Neuronal stem cell (in vitro differentiated cells): ENCODE results near the gene RAI14.

Experiments
- DNase-seq: peaks from one replicate; pipeline ENCODE4 v3.0.0-alpha.2; 2013; ENCODE audit warnings: low spot score
- H2AFZ ChIP-seq: one replicate; pipeline ENCODE4 v1.6.1; 2013; ENCODE audit warnings: mild to moderate bottlenecking, low read length, inconsistent platforms
- H2AK5ac ChIP-seq: 2 replicates; pipeline ENCODE4 v1.6.1; 2013; ENCODE audit warnings: low read depth, mild to moderate bottlenecking, inconsistent platforms, low read length, moderate library complexity, mixed read lengths
- H2BK120ac ChIP-seq: 2 replicates; pipeline ENCODE4 v1.6.1; 2013; ENCODE audit warnings: low read depth, mild to moderate bottlenecking, inconsistent platforms, low read length, moderate library complexity, mixed read lengths
- H2BK12ac ChIP-seq: one replicate; pipeline ENCODE4 v1.6.1; 2013; ENCODE audit warnings: low read length, inconsistent platforms
- H2BK15ac ChIP-seq: 2 replicates; pipeline ENCODE4 v1.6.1; 2013; ENCODE audit warnings: mild to moderate bottlenecking, low read length, inconsistent platforms, mixed read lengths
- H2BK5ac ChIP-seq: one replicate; pipeline ENCODE4 v1.6.1; 2013; ENCODE audit warnings: inconsistent platforms, mild to moderate bottlenecking, low read length, moderate library complexity
- H3K14ac ChIP-seq: one replicate; pipeline ENCODE4 v1.6.1; 2013; ENCODE audit warnings: low read length, inconsistent platforms
- H3K18ac ChIP-seq: 2 replicates; pipeline ENCODE4 v1.6.1; 2013; ENCODE audit warnings: low read length, inconsistent platforms
- H3K23ac ChIP-seq: 2 replicates; pipeline ENCODE4 v1.6.1; 2013; ENCODE audit warnings: low read depth, mild to moderate bottlenecking, mixed read lengths, low read length, inconsistent platforms; ENCODE audit not compliant: poor library complexity
- H3K27ac ChIP-seq: replicated peaks from 3 replicates; pipeline ENCODE4 v1.5.1; 2013; ENCODE audit warnings: low read length, inconsistent platforms
- H3K27me3 ChIP-seq, 3 experiments: 2 replicates each; pipeline ENCODE4 v1.6.1; 2013; ENCODE audit warnings: low read length in 3 of 3, mild to moderate bottlenecking in 2 of 3, inconsistent platforms in 1 of 3, low read depth in 1 of 3, mixed read lengths in 1 of 3, moderate library complexity in 1 of 3; ENCODE audit not compliant: control insufficient read depth in 3 of 3, insufficient read depth in 3 of 3
- H3K36me3 ChIP-seq, 2 donors: replicated peaks in 1 of 2; 2 replicates each; pipeline ENCODE4 v1.6.1; 2013; ENCODE audit warnings: low read length in 2 of 2; ENCODE audit not compliant: control insufficient read depth in 2 of 2, insufficient read depth in 2 of 2
- H3K4ac ChIP-seq: 2 replicates; pipeline ENCODE4 v1.6.1; 2013; ENCODE audit warnings: inconsistent platforms, mild to moderate bottlenecking, low read length, moderate library complexity
- H3K4me1 ChIP-seq, 2 donors: 1 replicate in 1 of 2; 2 replicates in 1 of 2; pipeline ENCODE4 v1.6.1; 2013; ENCODE audit warnings: low read length in 2 of 2, low read depth in 1 of 2; ENCODE audit not compliant: control insufficient read depth in 2 of 2, insufficient read depth in 1 of 2
- H3K4me2 ChIP-seq: one replicate; pipeline ENCODE4 v1.6.1; 2013; ENCODE audit warnings: mild to moderate bottlenecking, low read length, inconsistent platforms; ENCODE audit not compliant: insufficient read depth, poor library complexity, severe bottlenecking
- H3K4me3 ChIP-seq, 2 donors: 2 replicates each; pipeline ENCODE4 v1.5.1; 2013; ENCODE audit warnings: low read length in 2 of 2, mild to moderate bottlenecking in 2 of 2, inconsistent platforms in 1 of 2, moderate library complexity in 1 of 2
- H3K79me1 ChIP-seq: one replicate; pipeline ENCODE4 v1.6.1; 2013; ENCODE audit warnings: low read depth, mild to moderate bottlenecking, inconsistent platforms, low read length, moderate library complexity
- H3K9ac ChIP-seq: one replicate; pipeline ENCODE4 v1.6.1; 2013; ENCODE audit warnings: mild to moderate bottlenecking, low read depth, low read length, inconsistent platforms; ENCODE audit not compliant: poor library complexity
- H3K9me3 ChIP-seq, 2 donors: replicated peaks in 1 of 2; 2 replicates each; pipeline versions ENCODE3 to v1.6.1; 2013; ENCODE audit warnings: low read length in 2 of 2, mild to moderate bottlenecking in 2 of 2, inconsistent platforms in 1 of 2, low read depth in 1 of 2, mixed read lengths in 1 of 2, moderate library complexity in 1 of 2; ENCODE audit not compliant: control insufficient read depth in 2 of 2, insufficient read depth in 1 of 2
- H4K8ac ChIP-seq: one replicate; pipeline ENCODE4 v1.6.1; 2013; ENCODE audit warnings: low read depth, mild to moderate bottlenecking, inconsistent platforms, low read length, moderate library complexity
- H4K91ac ChIP-seq: one replicate; pipeline ENCODE4 v1.6.1; 2013; ENCODE audit warnings: low read length, low read depth, mild to moderate bottlenecking, inconsistent platforms; ENCODE audit not compliant: poor library complexity
- WGBS, 2 donors: extraction: QIAGEN DNeasy Blood & Tissue Kit; methylation state at CpG; one replicate each; pipeline ENCODE4 v1.1.7; 2013; ENCODE audit warnings: missing lambda C conversion rate in 2 of 2, mixed read lengths in 1 of 2; ENCODE audit not compliant: insufficient read length in 2 of 2, insufficient replicate concordance in 1 of 2; ENCODE audit errors: extremely low coverage in 2 of 2; 5-methylcytosine and 5-hydroxymethylcytosine counted together

Gene RAI14

GRCh38 chr5:34625246-34625645 is 30.9 kb upstream of the RAI14 start:
- no peak overlapping the region for H2AFZ ChIP-seq
- no peak overlapping the region for H3K18ac ChIP-seq
- no peak overlapping the region for H4K8ac ChIP-seq
- no peaks in the 10 kb centered on the region for H3K27me3 ChIP-seq
- no peak overlapping the region for H3K9ac ChIP-seq
- H2BK15ac ChIP-seq = no peak overlapping the region
- no peak overlapping the region for H4K91ac ChIP-seq
- H3K4me3 ChIP-seq = no peak overlapping the region
- H3K79me1 ChIP-seq = no peaks in the 10 kb centered on the region
- H3K9me3 ChIP-seq = no peaks in the 10 kb centered on the region
- WGBS, 2 donors = no CpG with 5 or more reads among the region's 1 CpG
- H2BK5ac ChIP-seq = no peak overlapping the region
- H3K4ac ChIP-seq = no peak overlapping the region
- H2AK5ac ChIP-seq = no peak overlapping the region
- DNase-seq = no peak
- no peak overlapping the region for H3K14ac ChIP-seq
- H3K27ac ChIP-seq = no peak overlapping the region
- no peak overlapping the region for H2BK12ac ChIP-seq
- no peaks in the 10 kb centered on the region for H3K36me3 ChIP-seq
- peaks cover 0 to 15% of the 10 kb centered on the region in 2 donors for H3K4me1 ChIP-seq
- H2BK120ac ChIP-seq = no peak overlapping the region
- H3K23ac ChIP-seq = no peak overlapping the region
- no peak overlapping the region for H3K4me2 ChIP-seq

GRCh38 chr5:34626036-34626435 is 30.1 kb upstream of the RAI14 start:
- H2AK5ac ChIP-seq = no peak overlapping the region
- H3K27me3 ChIP-seq = no peaks in the 10 kb centered on the region
- H2BK5ac ChIP-seq = no peak overlapping the region
- DNase-seq = no peak
- H3K23ac ChIP-seq = no peak overlapping the region
- H3K4me1 ChIP-seq = peaks cover 0 to 14% of the 10 kb centered on the region in 2 donors
- H3K4ac ChIP-seq = no peak overlapping the region
- no peak overlapping the region for H2BK120ac ChIP-seq
- H3K18ac ChIP-seq = no peak overlapping the region
- no peak overlapping the region for H3K14ac ChIP-seq
- peaks cover 2 to 4% of the 10 kb centered on the region in 2 donors for H3K9me3 ChIP-seq
- no peak overlapping the region for H3K9ac ChIP-seq
- H2BK15ac ChIP-seq = no peak overlapping the region
- no peaks in the 10 kb centered on the region for H3K79me1 ChIP-seq
- no peak overlapping the region for H4K8ac ChIP-seq
- no peak overlapping the region for H3K4me2 ChIP-seq
- no peak overlapping the region for H3K4me3 ChIP-seq
- H3K36me3 ChIP-seq = no peaks in the 10 kb centered on the region
- no peak overlapping the region for H4K91ac ChIP-seq
- H2BK12ac ChIP-seq = no peak overlapping the region
- no peak overlapping the region for H2AFZ ChIP-seq
- H3K27ac ChIP-seq = no peak overlapping the region
- no CpG with 5 or more reads among the region's 6 CpGs for WGBS, 2 donors

DNA sequence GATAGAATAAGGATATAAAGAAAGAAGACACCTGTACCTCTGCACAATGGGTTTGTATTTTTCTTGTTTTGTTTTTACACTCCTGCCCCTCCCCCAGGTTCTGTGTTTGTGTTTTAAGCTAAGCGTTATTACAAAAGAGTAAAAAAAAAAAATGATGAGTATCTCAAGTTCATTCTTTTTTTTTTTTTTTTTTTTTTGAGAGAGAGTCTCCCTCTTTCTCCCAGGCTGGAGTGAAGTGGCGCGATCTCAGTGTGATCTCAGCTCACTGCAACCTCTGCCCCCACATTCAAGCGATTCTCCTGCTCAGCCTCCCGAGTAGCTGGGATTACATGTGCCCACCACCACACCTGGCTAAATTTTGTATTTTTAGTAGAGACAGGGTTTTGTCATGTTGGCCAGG is 29.4 kb upstream of the RAI14 start:
- Histone ChIP-seq H3K9ac (no peak overlapping the region), H3K4me2 (no peak overlapping the region), H2BK15ac (no peak overlapping the region), H2AFZ (no peak overlapping the region), H3K36me3 (no peaks in the 10 kb centered on the region), H3K23ac (no peak overlapping the region), H3K27ac (no peak overlapping the region), H3K4me1 (peaks cover 0 to 14% of the 10 kb centered on the region in 2 donors), H3K79me1 (no peaks in the 10 kb centered on the region), H3K9me3 (peaks cover 2 to 9% of the 10 kb centered on the region in 2 donors), H3K14ac (no peak overlapping the region), H2BK12ac (no peak overlapping the region), H3K27me3 (no peaks in the 10 kb centered on the region), H2AK5ac (no peak overlapping the region), H2BK120ac (no peak overlapping the region), H3K18ac (no peak overlapping the region), H3K4ac (no peak overlapping the region), H3K4me3 (no peak overlapping the region), H4K8ac (no peak overlapping the region), H2BK5ac (no peak overlapping the region), H4K91ac (no peak overlapping the region)
- no CpG with 5 or more reads among the region's 5 CpGs for WGBS, 2 donors
- no peak for DNase-seq

DNA sequence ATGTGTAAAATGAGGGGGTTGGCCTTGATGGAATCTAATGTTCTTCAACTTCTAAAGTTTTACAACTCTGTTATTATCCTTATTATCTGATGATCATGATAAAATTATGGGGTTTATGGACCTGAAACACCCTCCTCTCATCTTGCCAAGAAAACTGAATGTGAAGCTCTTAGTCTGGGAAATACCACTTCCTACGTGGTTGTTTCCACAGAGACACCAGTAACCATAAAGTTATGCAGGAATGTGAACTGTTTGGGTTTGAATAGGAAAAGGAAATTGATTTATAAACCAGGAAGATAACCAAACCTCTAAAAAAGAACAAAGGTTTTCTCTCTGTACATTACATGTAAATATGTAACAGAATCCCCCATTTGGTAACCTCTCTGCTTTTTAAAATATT is 28.3 kb upstream of the RAI14 start:
- H2AFZ ChIP-seq = peak overlapping the region; percentile 47
- H2BK120ac ChIP-seq = no peak overlapping the region
- H2BK12ac ChIP-seq = no peak overlapping the region
- no peak overlapping the region for H3K4ac ChIP-seq
- no peak overlapping the region for H4K91ac ChIP-seq
- H3K27me3 ChIP-seq = no peaks in the 10 kb centered on the region
- H3K18ac ChIP-seq = no peak overlapping the region
- H3K9me3 ChIP-seq = peaks cover 2 to 9% of the 10 kb centered on the region in 2 donors
- H2BK15ac ChIP-seq = no peak overlapping the region
- DNase-seq = no peak
- H3K9ac ChIP-seq = no peak overlapping the region
- no peak overlapping the region for H3K14ac ChIP-seq
- no peak overlapping the region for H2AK5ac ChIP-seq
- H3K4me3 ChIP-seq = no peak overlapping the region
- no peak overlapping the region for H2BK5ac ChIP-seq
- H3K4me1 ChIP-seq = peaks cover 0 to 17% of the 10 kb centered on the region in 2 donors
- H3K23ac ChIP-seq = no peak overlapping the region
- H3K27ac ChIP-seq = no peak overlapping the region
- no CpG with 5 or more reads among the region's 1 CpG for WGBS, 2 donors
- H3K36me3 ChIP-seq = no peaks in the 10 kb centered on the region
- H3K79me1 ChIP-seq = no peaks in the 10 kb centered on the region
- H4K8ac ChIP-seq = no peak overlapping the region
- H3K4me2 ChIP-seq = no peak overlapping the region
